NCI-H128 (cell line): Measurements from ENCODE around the gene ROM1.
A peak's percentile ranks its signal among the peaks of the same experiment; 100 is the strongest.
"Not testable (repeated sequence)": the region's sequence is repeated elsewhere in the genome, so short reads cannot be mapped to it uniquely, and the experiment has no call there.

ENCODE experiments used
- DNase-seq: peaks from one replicate; lab custom pipeline; 2025; ENCODE audit not compliant: unreplicated experiment; lab: John Stamatoyannopoulos, UW

Gene ROM1

GRCh38 chr11:62612366-62613290 lies at the start of gene ROM1, which contains the start of gene EML3:
Gene ROM1 (plus strand): TSS chr11:62613257. CDS start chr11:62613282, 25 bp downstream.
Gene EML3 (minus strand): TSS chr11:62612775. CDS start chr11:62612457, 318 bp downstream.
- DNase-seq: peak; percentile 46

- no peak for DNase-seq
Measured at GRCh38 chr11:62565100-62565802, 47.8 kb upstream of the ROM1 start.

- DNase-seq: no peak
Measured at GRCh38 chr11:62566247-62566646, 46.8 kb upstream of the ROM1 start.

GRCh38 chr11:62567018-62567633 lies 45.9 kb upstream of the ROM1 start:
- no peak for DNase-seq

- DNase-seq: no peak
Measured at GRCh38 chr11:62569611-62570010, 43.4 kb upstream of the ROM1 start.

GRCh38 chr11:62570903-62571302 lies 42.2 kb upstream of the ROM1 start:
- DNase-seq: not testable (repeated sequence)

- not testable (repeated sequence) for DNase-seq
Measured at GRCh38 chr11:62571493-62571892, 41.6 kb upstream of the ROM1 start.

GRCh38 chr11:62572431-62572830 lies 40.6 kb upstream of the ROM1 start:
- DNase-seq: no peak

- DNase-seq: no peak
Measured at GRCh38 chr11:62573006-62573591, 40.0 kb upstream of the ROM1 start.

- peak; percentile 98 for DNase-seq
Measured at GRCh38 chr11:62573592-62574362, 39.3 kb upstream of the ROM1 start, which contains the start of gene EEF1G. Gene EEF1G (minus strand): TSS chr11:62573891. CDS start chr11:62573842, 49 bp downstream.

GRCh38 chr11:62574363-62575071 lies 38.5 kb upstream of the ROM1 start:
- DNase-seq: no peak

GRCh38 chr11:62575156-62575555 lies 37.9 kb upstream of the ROM1 start:
- no peak for DNase-seq

GRCh38 chr11:62575837-62576236 lies 37.2 kb upstream of the ROM1 start:
- no peak for DNase-seq

GRCh38 chr11:62577046-62577714 lies 35.9 kb upstream of the ROM1 start:
- no peak for DNase-seq

- DNase-seq: no peak
Measured at GRCh38 chr11:62578541-62578940, 34.5 kb upstream of the ROM1 start.

GRCh38 chr11:62579252-62579651 lies 33.8 kb upstream of the ROM1 start:
- no peak for DNase-seq

GRCh38 chr11:62580959-62581715 lies 31.9 kb upstream of the ROM1 start:
- DNase-seq: no peak

GRCh38 chr11:62581735-62582134 lies 31.3 kb upstream of the ROM1 start:
- not testable (repeated sequence) for DNase-seq
